ENCODE measurements around the gene NPNT.

NPNT gene

GRCh38 chr4:105921301-105921700 is 26.0 kb downstream of the NPNT start:
- DNase-seq: no peak

GRCh38 chr4:105923497-105924238 is 28.4 kb downstream of the NPNT start:
- no peak for DNase-seq

DNA sequence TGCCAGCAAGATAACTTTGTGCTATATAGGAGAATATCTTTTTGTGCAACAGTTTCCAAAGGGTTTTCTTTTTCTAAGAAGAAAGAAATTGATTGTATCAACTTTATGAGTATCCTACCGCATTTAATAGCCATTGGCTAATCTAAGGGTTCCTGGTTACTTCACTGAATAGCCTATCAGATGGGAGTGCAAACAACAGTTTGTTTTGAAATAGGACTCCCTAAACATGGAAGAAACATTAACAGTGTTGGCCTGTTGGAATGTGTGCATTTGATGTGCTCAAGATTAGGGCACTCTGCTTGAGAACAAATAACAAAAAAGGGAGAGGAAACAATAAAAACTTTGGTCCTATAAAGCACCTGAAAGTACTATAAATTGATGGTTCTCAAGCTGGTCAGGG is 29.1 kb downstream of the NPNT start:
- no peak for DNase-seq

DNA sequence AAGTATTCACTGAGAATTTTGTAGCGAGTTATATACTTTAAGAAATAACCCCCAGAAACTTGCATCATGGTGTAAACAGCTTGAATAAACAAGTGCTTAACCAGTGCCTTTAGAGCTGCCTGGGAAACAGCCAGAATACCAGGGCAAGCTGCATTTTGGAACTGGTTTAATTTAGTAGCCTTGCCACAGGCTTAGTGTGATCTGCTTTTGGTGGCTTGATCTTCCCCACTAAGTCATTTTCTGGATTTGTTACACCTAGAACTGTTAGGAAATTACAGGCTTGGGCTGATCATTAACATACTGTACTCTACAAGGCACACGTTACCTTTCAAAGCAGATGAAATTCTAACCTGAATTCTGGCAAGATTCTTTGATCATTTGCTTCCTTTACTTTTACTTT is 35.4 kb downstream of the NPNT start:
- no peak for DNase-seq

DNA sequence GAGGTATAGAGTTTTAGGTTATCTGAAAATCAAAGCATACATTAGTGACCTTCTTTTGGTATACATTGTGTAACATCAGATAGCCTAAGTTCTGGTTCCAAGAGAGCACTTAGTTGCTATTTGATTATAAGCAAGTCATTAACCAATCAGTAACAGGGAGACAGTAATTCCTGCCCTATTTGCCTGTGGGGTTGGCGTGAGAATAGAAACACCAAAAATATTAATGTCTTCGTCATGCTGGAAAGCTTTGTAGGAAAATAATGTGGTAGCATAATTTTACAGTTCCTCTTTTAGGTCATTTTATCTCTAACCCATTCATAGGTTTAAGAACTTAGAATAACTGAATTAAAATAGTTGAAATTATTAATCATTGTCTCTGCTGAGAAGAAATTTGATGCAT is 37.8 kb downstream of the NPNT start:
- no peak for DNase-seq

DNA sequence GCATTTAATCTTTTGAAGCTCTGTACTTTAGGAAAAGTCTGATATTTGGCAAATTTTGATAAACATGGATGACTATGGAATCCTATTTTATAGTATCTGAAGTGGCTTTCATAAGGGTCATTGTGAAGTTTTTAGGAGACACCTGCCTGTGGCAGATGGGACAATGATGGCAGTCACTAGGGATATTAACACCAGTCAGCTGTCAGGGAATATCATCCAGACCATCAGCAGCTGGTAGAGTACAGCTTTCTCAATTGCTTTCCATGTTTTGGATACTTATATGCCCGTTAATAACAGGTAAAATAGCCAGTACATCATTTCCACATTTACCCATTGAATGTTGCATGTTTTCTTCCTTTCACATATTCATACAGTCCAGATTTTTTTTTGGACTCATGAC is 39.1 kb downstream of the NPNT start:
- no peak for DNase-seq

DNA sequence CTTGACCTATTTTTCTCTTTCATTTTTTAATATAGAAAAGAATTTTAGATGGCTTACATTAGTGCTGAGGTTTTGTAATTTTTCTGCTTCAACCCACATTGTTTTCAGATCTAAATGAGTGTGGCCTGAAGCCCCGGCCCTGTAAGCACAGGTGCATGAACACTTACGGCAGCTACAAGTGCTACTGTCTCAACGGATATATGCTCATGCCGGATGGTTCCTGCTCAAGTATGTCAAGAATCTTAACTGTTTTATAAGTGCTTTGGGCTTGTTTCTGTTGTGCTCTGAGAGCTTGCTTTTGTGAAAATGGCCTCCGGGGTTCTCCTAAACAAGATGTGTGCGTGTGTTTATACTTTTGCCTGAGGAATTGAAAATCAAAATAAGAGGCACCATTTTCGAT is 41.6 kb downstream of the NPNT start:
- no peak for DNase-seq

DNA sequence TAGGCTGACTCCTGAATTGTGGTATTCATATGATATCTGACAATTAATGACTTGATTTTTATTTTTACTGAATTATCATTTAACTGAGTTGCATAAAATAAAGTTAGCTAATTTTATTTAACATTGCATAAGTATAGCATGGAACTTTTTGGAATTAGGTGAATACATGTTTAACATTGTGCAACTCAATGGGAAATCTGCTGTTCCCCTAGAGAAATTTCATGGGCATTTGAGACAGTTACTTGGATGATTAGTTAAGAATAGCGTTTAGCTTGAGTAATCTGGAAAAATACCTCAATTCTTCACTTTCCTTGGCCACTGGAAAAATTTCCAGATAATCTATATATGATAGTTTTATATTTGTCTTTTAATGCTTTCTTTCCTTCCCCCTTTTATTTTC is 42.5 kb downstream of the NPNT start:
- no peak for DNase-seq

- no peak for DNase-seq
Measured at GRCh38 chr4:105943234-105943633, 48.0 kb downstream of the NPNT start.

DNA sequence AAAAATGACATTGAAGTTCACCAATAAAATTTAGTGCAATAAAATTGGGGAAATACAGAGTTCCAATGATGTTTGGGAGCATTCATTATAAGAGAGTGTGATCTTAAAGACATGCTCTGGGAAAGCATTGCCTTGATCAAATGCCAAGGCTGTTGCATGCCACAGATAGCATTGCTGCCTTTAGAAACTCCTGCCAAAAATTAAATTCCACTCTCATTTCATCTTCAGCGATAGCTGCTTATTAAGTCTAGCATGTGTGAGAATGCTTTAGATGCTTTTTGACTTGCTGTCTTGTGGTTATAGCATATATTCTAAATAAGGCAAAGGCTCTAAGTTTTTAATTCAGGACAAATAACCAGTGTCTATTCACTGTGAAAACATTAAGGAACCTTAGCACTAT is 49.3 kb downstream of the NPNT start:
- no peak for DNase-seq

DNA sequence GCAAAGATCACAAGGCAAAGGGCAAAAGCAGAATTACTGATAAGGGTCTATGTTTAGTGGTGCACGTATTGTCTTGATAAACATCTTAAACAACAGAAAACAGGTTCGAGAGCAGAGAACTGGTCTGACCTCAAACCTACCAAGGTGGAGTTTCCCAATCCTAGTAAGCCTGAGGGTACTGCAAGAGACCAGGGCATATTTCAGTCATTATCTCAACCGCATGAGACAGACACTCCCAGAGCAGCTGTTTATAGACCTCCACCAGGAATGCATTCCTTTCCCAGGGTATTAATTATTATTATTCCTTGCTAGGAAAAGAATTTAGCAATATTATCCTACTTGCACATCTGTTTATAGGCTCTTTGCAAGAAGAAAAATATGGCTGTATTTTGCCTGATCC is 51.5 kb downstream of the NPNT start:
- no peak for DNase-seq

- no peak for DNase-seq
Measured at GRCh38 chr4:105950701-105951100, 55.4 kb downstream of the NPNT start.

DNA sequence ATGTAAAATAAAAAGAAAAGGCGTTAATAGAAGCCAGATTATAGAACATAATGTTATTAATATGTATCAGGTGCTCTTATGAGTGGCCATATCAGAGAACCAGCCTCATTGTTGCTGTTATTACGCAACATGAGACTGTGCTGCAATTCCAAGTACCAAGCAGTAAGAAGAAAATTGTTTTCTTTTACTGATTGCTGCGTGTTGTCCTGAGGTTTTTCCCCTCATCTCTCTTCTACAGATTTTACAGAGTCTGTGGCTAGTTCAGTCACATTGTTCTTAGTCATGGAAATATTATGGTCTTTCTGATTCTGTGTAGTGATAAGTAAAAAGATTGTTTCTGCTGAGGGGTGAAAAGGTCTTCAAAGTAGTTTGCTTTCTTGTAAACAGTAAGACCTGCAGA is 55.9 kb downstream of the NPNT start:
- DNase-seq: no peak

DNA sequence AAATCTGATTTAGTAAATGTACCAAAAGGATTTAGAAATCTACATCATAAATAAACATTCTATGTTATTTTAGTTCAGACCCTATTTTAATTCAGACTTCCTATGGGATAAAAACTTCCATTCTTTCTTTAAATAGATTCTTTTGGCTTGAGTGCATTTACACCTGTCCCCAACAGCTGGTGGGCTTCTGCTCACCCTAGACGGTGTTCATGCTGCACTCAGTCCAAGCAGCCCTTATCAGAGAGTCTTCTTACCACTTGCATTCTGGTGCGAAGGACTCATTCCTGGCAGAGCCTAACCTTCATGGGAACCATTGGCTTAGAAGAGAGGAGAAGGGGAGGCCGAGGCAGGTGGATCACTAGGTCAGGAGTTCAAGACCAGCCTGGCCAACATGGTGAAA is 57.3 kb downstream of the NPNT start:
- no peak for DNase-seq

GRCh38 chr4:105956569-105956968 is 61.3 kb downstream of the NPNT start:
- no peak for DNase-seq

DNA sequence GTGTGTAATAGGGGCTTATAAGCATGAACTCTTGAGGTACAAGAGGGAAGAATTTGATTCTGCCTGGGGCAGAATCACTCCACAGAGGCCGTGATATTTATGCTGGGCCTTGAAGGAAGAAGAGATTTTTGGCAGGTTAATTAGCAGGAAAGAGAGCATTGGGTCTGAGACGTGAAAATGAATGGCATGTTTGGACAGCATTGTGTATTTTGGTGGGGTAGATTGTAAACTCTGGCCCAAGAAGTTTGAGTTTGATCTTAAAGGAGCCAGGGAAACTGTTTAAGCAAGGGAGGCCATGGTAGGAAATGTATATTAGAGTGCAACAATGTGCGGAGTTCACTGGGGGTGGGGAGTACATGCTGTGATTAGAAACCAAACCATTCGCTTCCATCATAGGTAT is 62.4 kb downstream of the NPNT start:
- DNase-seq: no peak

DNA sequence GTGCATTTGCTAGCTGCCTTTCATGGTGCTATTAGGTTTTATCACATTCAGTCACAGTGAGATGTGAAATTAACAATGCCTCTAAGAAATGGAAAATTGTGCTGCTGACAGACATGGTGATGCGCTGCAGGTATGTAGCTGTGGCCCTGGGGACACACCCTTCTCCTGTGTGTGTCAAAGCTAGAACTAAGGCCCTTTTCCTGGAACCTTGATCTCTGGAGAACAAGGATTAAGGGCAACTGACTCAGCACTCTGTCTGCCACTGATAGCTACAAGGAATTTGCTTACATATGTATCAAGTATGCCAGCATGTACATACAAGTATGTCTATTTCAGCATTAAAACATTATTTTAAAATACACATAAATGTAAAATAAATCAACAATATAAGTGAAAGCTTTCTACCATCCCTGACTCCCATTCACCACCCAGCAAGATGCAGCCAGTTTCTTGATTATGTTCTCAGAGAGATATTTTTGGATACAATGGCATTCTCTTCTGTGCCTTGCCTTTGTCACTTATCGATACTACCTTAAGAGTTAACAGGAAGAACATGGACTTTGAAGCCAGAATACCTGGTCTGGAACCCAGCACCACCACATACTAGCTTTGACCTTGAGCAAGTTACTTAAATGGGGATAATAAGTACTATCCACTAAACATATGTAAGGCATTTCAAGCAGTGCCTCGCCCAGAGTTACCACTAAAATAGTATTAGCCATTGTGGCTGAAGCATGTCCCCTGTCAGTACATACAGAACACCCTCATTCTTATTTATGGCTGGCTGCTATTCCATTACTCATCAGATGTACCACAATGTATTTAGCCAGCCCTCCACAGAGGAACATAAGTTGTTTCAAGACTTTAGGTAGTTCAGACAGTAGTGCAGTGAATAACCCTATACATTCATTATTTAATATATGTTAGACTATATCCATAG is 68.5 kb downstream of the NPNT start:
- no peak for DNase-seq

- DNase-seq: no peak
Measured at GRCh38 chr4:105965183-105965800, 70.0 kb downstream of the NPNT start.

- DNase-seq: no peak
Measured at GRCh38 chr4:105966051-105966450, 70.8 kb downstream of the NPNT start.

DNA sequence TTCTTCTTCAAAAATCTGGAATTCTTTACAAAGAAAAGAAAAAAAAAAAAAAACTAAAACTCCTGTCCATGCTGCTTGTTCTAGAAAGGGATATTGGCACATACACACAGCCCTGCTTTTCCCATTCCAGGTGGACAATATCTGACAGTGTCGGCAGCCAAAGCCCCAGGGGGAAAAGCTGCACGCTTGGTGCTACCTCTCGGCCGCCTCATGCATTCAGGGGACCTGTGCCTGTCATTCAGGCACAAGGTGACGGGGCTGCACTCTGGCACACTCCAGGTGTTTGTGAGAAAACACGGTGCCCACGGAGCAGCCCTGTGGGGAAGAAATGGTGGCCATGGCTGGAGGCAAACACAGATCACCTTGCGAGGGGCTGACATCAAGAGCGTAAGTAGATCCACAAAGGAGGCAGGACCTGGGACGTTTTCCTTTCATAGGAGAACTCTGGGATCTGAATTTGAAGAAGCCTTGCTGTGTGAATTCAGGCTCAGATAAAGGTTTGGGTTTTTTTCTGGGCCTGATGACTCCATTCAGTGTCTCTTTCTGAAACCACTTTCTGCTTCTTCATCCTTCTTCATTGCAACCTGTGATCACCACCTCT is 71.9 kb downstream of the NPNT start:
- DNase-seq: no peak

GRCh38 chr4:105969575-105969974 is 74.3 kb downstream of the NPNT start:
- DNase-seq: no peak

DNA sequence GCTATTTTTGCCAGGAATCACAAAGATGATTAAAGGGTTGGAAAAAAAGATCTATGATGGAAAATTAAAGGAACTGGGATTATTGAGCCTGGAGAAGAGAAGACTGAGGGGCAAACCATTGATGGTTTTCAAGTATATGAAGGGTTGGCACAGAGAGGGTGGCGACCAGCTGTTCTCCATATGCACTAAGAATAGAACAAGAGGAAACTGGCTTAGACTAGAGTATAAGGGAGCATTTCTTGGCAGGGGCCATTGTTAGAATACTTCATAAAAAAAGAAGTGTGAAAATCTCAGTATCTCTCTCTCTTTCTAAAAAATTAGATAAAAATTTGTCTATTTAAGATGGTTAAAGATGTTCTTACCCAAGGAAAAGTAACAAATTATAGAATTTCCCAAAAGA is 75.1 kb downstream of the NPNT start:
- DNase-seq: no peak

GRCh38 chr4:105971036-105971435 is 75.8 kb downstream of the NPNT start:
- DNase-seq: no peak
